ENCODE results near the gene CAPZA2. TPM values are rescaled to one million over a fixed set of nuclear protein-coding genes. Genes with fewer than 3 reads are reported as not detected.
A peak's percentile ranks its signal among the peaks of the same experiment; 100 is the strongest.
"Not testable (repeated sequence)": the region's sequence is repeated elsewhere in the genome, so short reads cannot be mapped to it uniquely, and the experiment has no call there.

The CAPZA2 gene
- total RNA-seq (2014; rRNA removed; shearing (Covaris generic)) (170 and 201 TPM in 2 replicates), polyA plus RNA-seq (2016; fragmentation: Nextera tagmentation; extraction: Ambion mirVana) (301 and 323 TPM in 2 replicates)

DNA sequence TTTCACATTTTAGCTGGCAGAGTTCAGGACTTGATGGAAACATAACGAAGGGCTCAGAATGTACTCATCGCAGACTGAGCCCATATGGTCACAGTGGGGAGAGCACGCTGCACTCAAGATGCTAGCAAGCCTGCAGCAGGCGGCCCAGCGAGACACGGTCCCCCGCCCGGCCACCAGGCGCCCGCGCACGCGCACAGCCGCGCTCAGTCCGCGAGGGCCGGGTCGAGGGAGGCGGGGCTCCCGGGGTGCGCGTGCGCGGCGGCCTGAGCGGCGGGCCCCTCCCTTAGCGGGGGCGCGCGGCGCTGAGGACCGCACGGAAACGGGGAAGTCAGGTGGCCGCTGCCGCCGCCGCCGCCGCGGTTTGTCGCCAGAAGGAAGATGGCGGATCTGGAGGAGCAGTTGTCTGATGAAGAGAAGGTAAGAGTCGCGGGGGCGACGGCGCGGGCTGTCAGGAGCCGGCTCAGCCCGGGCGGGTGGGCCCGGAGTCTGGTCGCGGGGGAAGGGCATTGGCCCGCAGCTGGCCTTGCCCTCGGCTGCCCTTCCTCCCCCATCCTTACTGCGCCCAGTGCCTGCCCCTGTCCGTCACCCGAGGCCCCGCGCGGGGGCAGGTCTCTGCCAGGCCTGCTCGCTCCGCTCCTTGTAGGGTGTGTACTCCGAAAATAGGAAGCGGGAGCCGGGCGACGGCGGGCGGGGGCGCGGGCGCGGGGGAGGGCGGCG, at the start of gene CAPZA2:
Gene CAPZA2 (plus strand): TSS at position 354 of the 717 bp plus-strand sequence. CDS start 25 bp downstream, at position 379.
- H3K4me3 ChIP-seq = peak within 1 kb of the TSS; percentile 93
- peaks cover 46% of the 10 kb centered on the region for H3K79me2 ChIP-seq (ENCODE audit: insufficient read depth)
- WGBS, 2 experiments (ENCODE audit: low coverage in 1 of 2, low lambda C conversion rate in 2 of 2, missing lambda C conversion rate in 2 of 2) = 1 to 2% methylated on average over 56 to 79 of the region's 80 CpGs
- H3K27me3 ChIP-seq (replicated peaks; ENCODE audit: insufficient read depth) = no peaks in the 10 kb centered on the region
- no peaks in the 10 kb centered on the region for H3K9me2 ChIP-seq (ENCODE audit: insufficient read depth)
- peaks cover 13% of the 10 kb centered on the region for H4K20me1 ChIP-seq (ENCODE audit: insufficient read depth)
- H3K36me3 ChIP-seq (ENCODE audit: low read depth) = no peaks in the 10 kb centered on the region
- peak within 1 kb of the TSS; percentile 87 for H3K4me2 ChIP-seq (ENCODE audit: unreplicated experiment)
- no peaks in the 10 kb centered on the region for H3K9me3 ChIP-seq (ENCODE audit: low read depth)
- in situ Hi-C loops (cut with MboI) = no loop called here
- peaks cover 17% of the 10 kb centered on the region for H3K4me1 ChIP-seq (ENCODE audit: insufficient read depth)
- H3K27ac ChIP-seq = peak within 1 kb of the TSS; percentile 89
- peak within 1 kb of the TSS; percentile 92 for H3K9ac ChIP-seq
- DNase-seq = peak; percentile 97
- peaks cover 10% of the 10 kb centered on the region; the same call in 1 of the 2 replicates for H3F3A ChIP-seq (ENCODE audit: insufficient read depth)
- no peak for TF ChIP-seq EZH2phosphoT487 (IDR thresholded peaks at IDR 0.05; ENCODE audit: insufficient read depth, low read depth)
- TF ChIP-seq EZH2 (IDR thresholded peaks at IDR 0.05; ENCODE audit: insufficient read depth, poor library complexity, severe bottlenecking) = no peak
- H2AFZ ChIP-seq = peak within 1 kb of the TSS; percentile 89

GRCh38 chr7:116812860-116813259, 49.5 kb upstream of the CAPZA2 start:
- H3K4me3 ChIP-seq = no peak overlapping the region
- in situ Hi-C loops (cut with MboI) = loop anchor here (10.0 kb wide), 2 partner anchors 558 to 638 kb away; no protein-coding TSS in a partner anchor
- H3K9me2 ChIP-seq (ENCODE audit: insufficient read depth) = no peaks in the 10 kb centered on the region
- 54 to 66% methylated on average over 2 of the region's 2 CpGs for WGBS, 2 experiments (ENCODE audit: low coverage in 1 of 2, low lambda C conversion rate in 2 of 2, missing lambda C conversion rate in 2 of 2)
- H3K36me3 ChIP-seq (ENCODE audit: low read depth) = no peaks in the 10 kb centered on the region
- no peaks in the 10 kb centered on the region for H4K20me1 ChIP-seq (ENCODE audit: insufficient read depth)
- no peaks in the 10 kb centered on the region for H3K9me3 ChIP-seq (ENCODE audit: low read depth)
- no peak overlapping the region for H3K4me2 ChIP-seq (ENCODE audit: unreplicated experiment)
- no peak overlapping the region for H3K27ac ChIP-seq
- DNase-seq = peak; percentile 20
- H3K4me1 ChIP-seq (ENCODE audit: insufficient read depth) = peaks cover 32% of the 10 kb centered on the region
- H3K79me2 ChIP-seq (ENCODE audit: insufficient read depth) = no peaks in the 10 kb centered on the region
- H3K27me3 ChIP-seq (replicated peaks; ENCODE audit: insufficient read depth) = no peaks in the 10 kb centered on the region
- peak overlapping the region; percentile 22; the same call in 1 of the 2 replicates for H2AFZ ChIP-seq
- TF ChIP-seq EZH2 (IDR thresholded peaks at IDR 0.05; ENCODE audit: insufficient read depth, poor library complexity, severe bottlenecking) (no peak), EZH2phosphoT487 (IDR thresholded peaks at IDR 0.05; ENCODE audit: insufficient read depth, low read depth) (no peak)
- no peak overlapping the region for H3K9ac ChIP-seq
- H3F3A ChIP-seq (ENCODE audit: insufficient read depth) = peaks cover 19% of the 10 kb centered on the region; the same call in 1 of the 2 replicates

GRCh38 chr7:116813371-116813770, 49.0 kb upstream of the CAPZA2 start:
- H3K4me2 ChIP-seq (ENCODE audit: unreplicated experiment); H3K4me3 ChIP-seq; H3K9me3 ChIP-seq (ENCODE audit: low read depth); H3K27ac ChIP-seq; H3K36me3 ChIP-seq (ENCODE audit: low read depth); H3K9ac ChIP-seq; H3K79me2 ChIP-seq (ENCODE audit: insufficient read depth); H3K27me3 ChIP-seq (replicated peaks; ENCODE audit: insufficient read depth); H2AFZ ChIP-seq; H3K9me2 ChIP-seq (ENCODE audit: insufficient read depth); H4K20me1 ChIP-seq (ENCODE audit: insufficient read depth): not testable (repeated sequence)
- DNase-seq = peak; percentile 24
- H3F3A ChIP-seq (ENCODE audit: insufficient read depth) = peaks cover 19% of the 10 kb centered on the region; the same call in 1 of the 2 replicates
- 97 to 98% methylated on average over 3 of the region's 3 CpGs for WGBS, 2 experiments (ENCODE audit: low coverage in 1 of 2, low lambda C conversion rate in 2 of 2, missing lambda C conversion rate in 2 of 2)
- H3K4me1 ChIP-seq (ENCODE audit: insufficient read depth) = peaks cover 32% of the 10 kb centered on the region
- in situ Hi-C loops (cut with MboI) = loop anchor here (10.0 kb wide), 2 partner anchors 559 to 639 kb away; no protein-coding TSS in a partner anchor

GRCh38 chr7:116815041-116815440, 47.3 kb upstream of the CAPZA2 start:
- Histone ChIP-seq H3F3A (ENCODE audit: insufficient read depth) (peaks cover 12% of the 10 kb centered on the region; the same call in 1 of the 2 replicates), H3K9me2 (ENCODE audit: insufficient read depth) (no peaks in the 10 kb centered on the region), H3K36me3 (ENCODE audit: low read depth) (no peaks in the 10 kb centered on the region), H3K27me3 (replicated peaks; ENCODE audit: insufficient read depth) (no peaks in the 10 kb centered on the region), H3K4me2 (ENCODE audit: unreplicated experiment) (no peak overlapping the region), H3K9ac (no peak overlapping the region), H3K27ac (no peak overlapping the region), H3K4me1 (ENCODE audit: insufficient read depth) (peaks cover 20% of the 10 kb centered on the region), H3K4me3 (no peak overlapping the region), H3K79me2 (ENCODE audit: insufficient read depth) (no peaks in the 10 kb centered on the region), H2AFZ (no peak overlapping the region), H3K9me3 (ENCODE audit: low read depth) (no peaks in the 10 kb centered on the region), H4K20me1 (ENCODE audit: insufficient read depth) (no peaks in the 10 kb centered on the region)
- in situ Hi-C loops (cut with MboI) = loop anchor here (10.0 kb wide), 2 partner anchors 560 to 640 kb away; no protein-coding TSS in a partner anchor
- DNase-seq = no peak
- TF ChIP-seq EZH2 (IDR thresholded peaks at IDR 0.05; ENCODE audit: insufficient read depth, poor library complexity, severe bottlenecking) (no peak), EZH2phosphoT487 (IDR thresholded peaks at IDR 0.05; ENCODE audit: insufficient read depth, low read depth) (no peak)
- WGBS, 2 experiments (ENCODE audit: low coverage in 1 of 2, low lambda C conversion rate in 2 of 2, missing lambda C conversion rate in 2 of 2) = 69 to 71% methylated on average over 3 of the region's 3 CpGs
